Measurements from ENCODE around the gene KCNE4.

KCNE4 gene

GRCh38 chr2:223049356-223049755, 2.6 kb upstream of the KCNE4 start:
- DNase-seq (ENCODE audit: low spot score), result no peak
- H3K27ac ChIP-seq, result no peak overlapping the region
- ChIA-PET CTCF (no interaction called here), POLR2A (ENCODE audit: low non-redundant PET) (no interaction called here)
- no peak for TF ChIP-seq CTCF (conservative IDR thresholded peaks at IDR 0.05; ENCODE audit: low read depth)

GRCh38 chr2:223050188-223050587, 1.8 kb upstream of the KCNE4 start:
- no peak overlapping the region for H3K27ac ChIP-seq
- no peak for DNase-seq (ENCODE audit: low spot score)
- no peak for TF ChIP-seq CTCF (conservative IDR thresholded peaks at IDR 0.05; ENCODE audit: low read depth)
- CTCF ChIA-PET, result no interaction called here
- POLR2A ChIA-PET (ENCODE audit: low non-redundant PET), result no interaction called here

GRCh38 chr2:223050900-223051504, 988 bp upstream of the KCNE4 start:
- no peak for TF ChIP-seq CTCF (conservative IDR thresholded peaks at IDR 0.05; ENCODE audit: low read depth)
- DNase-seq (ENCODE audit: low spot score), result no peak
- no peak overlapping the region for H3K27ac ChIP-seq
- POLR2A ChIA-PET (ENCODE audit: low non-redundant PET), result no interaction called here
- CTCF ChIA-PET, result no interaction called here

GRCh38 chr2:223052548-223053483, 826 bp downstream of the KCNE4 start:
- DNase-seq (ENCODE audit: low spot score), result no peak
- no peak overlapping the region for H3K27ac ChIP-seq
- POLR2A ChIA-PET (ENCODE audit: low non-redundant PET), result no interaction called here
- TF ChIP-seq CTCF (conservative IDR thresholded peaks at IDR 0.05; ENCODE audit: low read depth), result no peak
- CTCF ChIA-PET, result interaction anchor here (0.6 kb wide), 2 partner anchors 33 to 48 kb away, joined by 3 to 4 read pairs; no protein-coding TSS in a partner anchor

- ChIA-PET CTCF (interaction anchor here (0.6 kb wide), 1 partner anchor 47 kb away, joined by 3 read pairs; no protein-coding TSS in a partner anchor), POLR2A (ENCODE audit: low non-redundant PET) (no interaction called here)
- no peak for TF ChIP-seq CTCF (conservative IDR thresholded peaks at IDR 0.05; ENCODE audit: low read depth)
- no peak for DNase-seq (ENCODE audit: low spot score)
- no peak overlapping the region for H3K27ac ChIP-seq
Measured at GRCh38 chr2:223053484-223054192, 1.6 kb downstream of the KCNE4 start.

- TF ChIP-seq CTCF (conservative IDR thresholded peaks at IDR 0.05; ENCODE audit: low read depth), result no peak
- H3K27ac ChIP-seq, result no peak overlapping the region
- DNase-seq (ENCODE audit: low spot score), result no peak
- ChIA-PET CTCF (no interaction called here), POLR2A (ENCODE audit: low non-redundant PET) (no interaction called here)
Measured at GRCh38 chr2:223054193-223054781, 2.3 kb downstream of the KCNE4 start.
